ENCODE measurements around the gene TELO2. TPM values are rescaled to one million over a fixed set of nuclear protein-coding genes. Genes with fewer than 3 reads are reported as not detected.
A peak's percentile ranks its signal among the peaks of the same experiment; 100 is the strongest.
"Not testable (repeated sequence)": the region's sequence is repeated elsewhere in the genome, so short reads cannot be mapped to it uniquely, and the experiment has no call there.

The TELO2 gene
- total and polyA plus RNA-seq, 12 donors, result 14.5 to 50.5 (median 20.8) TPM

DNA sequence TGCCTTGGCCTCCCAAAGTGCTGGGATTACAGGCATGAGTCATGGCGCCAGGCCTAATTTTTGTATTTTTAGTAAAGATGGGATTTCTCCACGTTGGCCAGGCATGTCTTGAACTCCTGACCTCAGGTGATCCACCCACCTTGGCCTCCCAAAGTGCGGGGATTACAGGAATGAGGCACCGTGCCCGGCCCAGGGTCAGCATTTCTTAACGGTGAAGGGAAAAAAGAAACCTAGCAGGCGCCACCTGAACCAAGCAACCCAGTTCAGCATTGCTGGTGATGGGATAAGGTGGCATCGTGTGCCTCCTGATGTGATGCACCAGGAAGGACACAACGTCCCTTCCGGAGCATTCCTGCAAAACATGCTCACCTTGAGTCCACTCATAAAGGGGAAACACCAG lies 16.1 kb upstream of the TELO2 start:
- TF ChIP-seq, protein P1, sequence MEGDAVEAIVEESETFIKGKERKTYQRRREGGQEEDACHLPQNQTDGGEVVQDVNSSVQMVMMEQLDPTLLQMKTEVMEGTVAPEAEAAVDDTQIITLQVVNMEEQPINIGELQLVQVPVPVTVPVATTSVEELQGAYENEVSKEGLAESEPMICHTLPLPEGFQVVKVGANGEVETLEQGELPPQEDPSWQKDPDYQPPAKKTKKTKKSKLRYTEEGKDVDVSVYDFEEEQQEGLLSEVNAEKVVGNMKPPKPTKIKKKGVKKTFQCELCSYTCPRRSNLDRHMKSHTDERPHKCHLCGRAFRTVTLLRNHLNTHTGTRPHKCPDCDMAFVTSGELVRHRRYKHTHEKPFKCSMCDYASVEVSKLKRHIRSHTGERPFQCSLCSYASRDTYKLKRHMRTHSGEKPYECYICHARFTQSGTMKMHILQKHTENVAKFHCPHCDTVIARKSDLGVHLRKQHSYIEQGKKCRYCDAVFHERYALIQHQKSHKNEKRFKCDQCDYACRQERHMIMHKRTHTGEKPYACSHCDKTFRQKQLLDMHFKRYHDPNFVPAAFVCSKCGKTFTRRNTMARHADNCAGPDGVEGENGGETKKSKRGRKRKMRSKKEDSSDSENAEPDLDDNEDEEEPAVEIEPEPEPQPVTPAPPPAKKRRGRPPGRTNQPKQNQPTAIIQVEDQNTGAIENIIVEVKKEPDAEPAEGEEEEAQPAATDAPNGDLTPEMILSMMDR (IDR thresholded peaks at IDR 0.05), result no peak
- Histone ChIP-seq H3K36me3 (no peaks in the 10 kb centered on the region), H3K27me3 (no peaks in the 10 kb centered on the region), H3K4me1 (peaks cover 5 to 31% (median 23%) of the 10 kb centered on the region in 9 donors), H3K27ac (no peak overlapping the region), H3K4me3 (no peak overlapping the region), H3K9me3 (no peaks in the 10 kb centered on the region)
- WGBS, 2 donors, result 90 to 91% methylated on average over 10 of the region's 10 CpGs
- ATAC-seq (no peak), DNase-seq (no peak)
- intact Hi-C loops (cut with DNase I), result loop anchor here in 2 of 10 donors (10.0 kb wide), 2 partner anchors 52 to 62 kb away; partner anchors contain the start of genes UNKL (in 1 of the 2) and UQCC4 (in 1 of the 2)

DNA sequence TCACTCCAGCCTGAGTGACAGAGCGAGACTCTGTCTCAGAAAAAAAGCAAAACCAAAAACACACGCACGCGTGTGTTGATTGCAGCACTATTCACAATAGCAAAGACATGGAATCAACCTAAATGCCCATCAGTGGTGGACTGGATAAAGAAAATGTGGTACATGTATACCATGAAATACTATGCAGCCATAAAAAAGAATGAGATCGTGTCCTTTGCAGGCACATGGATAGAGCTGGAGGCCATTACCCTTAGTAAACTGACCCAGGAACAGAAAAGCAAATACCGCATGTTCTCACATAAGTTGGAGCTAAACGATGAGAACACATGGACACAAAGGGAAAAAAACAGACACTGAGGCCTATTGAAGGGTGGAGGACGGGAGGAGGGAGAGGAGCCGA lies 14.2 kb upstream of the TELO2 start:
- H3K27me3 ChIP-seq, ATAC-seq, H3K27ac ChIP-seq, H3K9me3 ChIP-seq, H3K36me3 ChIP-seq, DNase-seq, H3K4me3 ChIP-seq: not testable (repeated sequence)
- peaks cover 3 to 19% (median 13%) of the 10 kb centered on the region in 9 donors for H3K4me1 ChIP-seq
- intact Hi-C loops (cut with DNase I), result loop anchor here in 2 of 10 donors (10.0 kb wide), 2 partner anchors 54 to 64 kb away; partner anchors contain the start of genes UNKL (in 1 of the 2) and UQCC4 (in 1 of the 2)
- WGBS, 2 donors, result 93 to 96% methylated on average over 9 of the region's 9 CpGs

DNA sequence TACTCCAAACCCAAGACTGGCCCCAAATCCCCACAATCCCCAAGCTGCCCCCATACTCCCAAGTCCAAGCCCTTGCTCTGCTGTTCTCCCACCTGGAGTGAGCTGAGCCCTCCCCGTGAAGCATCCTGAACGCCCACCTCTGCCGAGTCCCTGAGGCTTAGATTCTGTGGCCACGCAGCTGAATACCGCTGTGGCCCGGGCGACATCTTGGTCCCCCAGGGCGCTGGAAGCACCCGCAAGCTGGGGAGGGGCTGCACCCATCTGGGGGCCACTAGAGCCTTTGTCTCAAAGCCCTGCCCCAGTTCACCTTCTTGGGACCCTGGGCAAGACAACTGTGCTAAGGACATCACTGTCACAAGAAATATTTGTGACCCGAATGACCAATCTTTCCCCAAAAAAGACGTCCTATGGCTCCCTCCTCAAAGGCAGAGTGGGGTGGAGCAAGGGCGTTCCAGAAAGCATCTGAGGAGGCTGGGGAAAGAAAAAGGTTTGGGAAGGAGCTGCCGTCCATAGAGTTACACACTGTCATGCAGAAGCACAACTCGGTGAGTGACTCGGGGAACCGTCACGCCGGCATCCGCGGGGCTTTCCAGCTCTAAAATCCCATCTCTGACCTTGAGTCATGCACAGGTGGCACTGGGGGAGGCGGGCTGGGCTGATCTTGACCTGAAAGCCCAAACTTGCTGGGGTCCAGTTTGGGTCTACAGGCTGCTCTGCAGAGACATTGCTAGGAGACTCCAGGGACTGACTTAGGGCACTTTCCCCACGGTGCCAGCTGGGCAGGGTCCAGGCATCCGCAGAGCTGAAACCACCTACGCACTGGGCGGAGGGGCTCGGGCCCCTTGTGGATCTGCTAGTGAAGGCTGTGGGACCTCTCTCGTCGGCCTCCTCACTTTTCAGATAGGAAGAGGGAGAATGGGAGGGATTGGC lies 11.0 kb upstream of the TELO2 start:
- intact Hi-C loops (cut with DNase I), result no loop called here
- 81 to 83% methylated on average over 28 of the region's 28 CpGs for WGBS, 2 donors
- Histone ChIP-seq H3K27ac (no peak overlapping the region), H3K4me1 (peaks cover 0 to 12% (median 0%) of the 10 kb centered on the region in 9 donors), H3K9me3 (no peaks in the 10 kb centered on the region), H3K36me3 (no peaks in the 10 kb centered on the region), H3K27me3 (no peaks in the 10 kb centered on the region), H3K4me3 (no peak overlapping the region)
- DNase-seq, result no peak
- no peak for ATAC-seq
- TF ChIP-seq, protein P1 (IDR thresholded peaks at IDR 0.05), result no peak

DNA sequence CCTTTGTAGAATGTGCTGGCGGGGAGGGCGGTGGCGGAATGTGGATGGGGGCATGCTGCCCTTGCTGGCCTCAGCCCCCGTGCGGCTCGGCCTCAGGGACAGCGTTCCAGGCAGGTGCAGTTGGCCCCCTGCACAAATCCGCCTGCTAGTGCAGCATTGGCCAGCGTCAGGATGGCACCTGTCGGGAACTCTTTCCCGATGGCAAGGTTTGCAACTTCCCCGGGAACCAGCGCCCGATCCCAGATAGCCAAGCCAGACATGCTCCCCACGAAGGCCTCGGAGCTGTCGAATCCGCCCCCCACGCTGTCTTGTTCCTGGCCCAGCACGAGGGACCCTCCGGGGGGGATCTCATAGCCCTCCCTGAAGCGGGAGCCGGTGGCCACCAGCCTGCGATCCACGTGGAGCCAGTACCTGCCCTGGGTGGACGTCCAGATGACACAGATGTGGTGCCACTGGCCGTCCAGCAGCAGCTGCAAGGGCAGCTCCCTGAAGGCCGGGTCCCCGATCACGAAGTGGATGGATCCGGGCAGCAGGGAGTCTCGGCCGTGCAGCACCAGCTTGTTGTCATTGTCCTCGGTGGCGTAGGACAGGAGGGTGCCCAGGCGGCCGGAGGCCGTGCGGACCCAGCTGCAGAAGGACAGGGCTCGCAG lies 7.2 kb upstream of the TELO2 start:
- no peaks in the 10 kb centered on the region for H3K27me3 ChIP-seq
- ATAC-seq (no peak), DNase-seq (peak in 1 of 2 donors; percentile 10)
- H3K4me3 ChIP-seq, result no peak overlapping the region
- 88 to 90% methylated on average over 40 of the region's 40 CpGs for WGBS, 2 donors
- H3K9me3 ChIP-seq, result no peaks in the 10 kb centered on the region
- intact Hi-C loops (cut with DNase I), result no loop called here
- TF ChIP-seq, protein P1 (IDR thresholded peaks at IDR 0.05), result no peak
- H3K36me3 ChIP-seq, result no peaks in the 10 kb centered on the region
- peaks cover 0 to 12% (median 0%) of the 10 kb centered on the region in 9 donors for H3K4me1 ChIP-seq
- H3K27ac ChIP-seq, result no peak overlapping the region
